Vagina (tissue), 2 donors: ENCODE measurements around the gene MCM5.
"Not testable (repeated sequence)": the region's sequence is repeated elsewhere in the genome, so short reads cannot be mapped to it uniquely, and the experiment has no call there.

Experiments used
- CTCF ChIP-seq, 3 experiments: fragments of 450-650 bp in 2 of 3; fragments of 200-600 bp in 1 of 3; sonication (generic) in 1 of 3; IDR thresholded peaks; one replicate each; pipeline ENCODE4 v1.5.1; 2017 to 2019; ENCODE audit warnings: antibody characterized with exemption in 3 of 3, mild to moderate bottlenecking in 2 of 3, moderate library complexity in 2 of 3
- POLR2A ChIP-seq, 2 donors: fragments of 450-650 bp; IDR thresholded peaks; one replicate each; pipeline ENCODE4 v1.6.1; 2017; ENCODE audit warnings: antibody characterized with exemption in 2 of 2, mild to moderate bottlenecking in 2 of 2, moderate library complexity in 2 of 2
- POLR2AphosphoS5 ChIP-seq, 2 donors: sonication (generic); formaldehyde crosslinking; IDR thresholded peaks; one replicate each; pipeline ENCODE4 v1.9.0; 2017; ENCODE audit warnings: antibody characterized with exemption in 2 of 2, mild to moderate bottlenecking in 2 of 2, low read depth in 1 of 2; ENCODE audit not compliant: insufficient read depth in 1 of 2

- not testable (repeated sequence) for TF ChIP-seq POLR2A (IDR thresholded peaks at IDR 0.05); CTCF (IDR thresholded peaks at IDR 0.05); POLR2AphosphoS5 (IDR thresholded peaks at IDR 0.05; ENCODE audit: insufficient read depth in 1 of 2, low read depth in 1 of 2)
These were observed 60.0 kb downstream of the MCM5 start for GRCh38 chr22:35459976-35460375.
